Activated CD8-positive, alpha-beta T cell treated with anti-CD3 and anti-CD28 coated beads for 36 hours (primary cell): ENCODE results near the gene HMG20B. TPM values are rescaled to one million over a fixed set of nuclear protein-coding genes. Genes with fewer than 3 reads are reported as not detected.

Experiments used
- ATAC-seq: fragments of 200-7000 bp; cut with Tn5 transposase; one replicate; pipeline ENCODE4 v1.10.0; 2021; ENCODE audit warnings: mild to moderate bottlenecking, moderate library complexity
- CTCF ChIA-PET: fragments of 350-600 bp; sonication (Branson Sonifier 250); formaldehyde crosslinking; loops from one replicate; lab custom pipeline; 2021; ENCODE audit warnings: antibody characterized with exemption; lab: Charles Lee
- POLR2A ChIA-PET: fragments of 350-600 bp; sonication (Branson Sonifier 250); formaldehyde crosslinking; loops from one replicate; lab custom pipeline; 2021; ENCODE audit warnings: antibody characterized with exemption; lab: Charles Lee
- DNase-seq: peaks from one replicate; pipeline ENCODE4 v3.0.0-alpha.2; 2020
- H3K27ac Mint-ChIP-seq: one replicate; pipeline ENCODE4 v1.8.0; 2021; ENCODE audit warnings: mild to moderate bottlenecking, mixed read lengths
- H3K27me3 Mint-ChIP-seq: one replicate; pipeline ENCODE4 v1.8.0; 2021; ENCODE audit warnings: mixed read lengths
- H3K36me3 Mint-ChIP-seq: one replicate; pipeline ENCODE4 v1.8.0; 2021; ENCODE audit warnings: low read depth, mixed read lengths
- H3K4me1 Mint-ChIP-seq: one replicate; pipeline ENCODE4 v1.8.0; 2021; ENCODE audit warnings: low read depth, mixed read lengths
- H3K4me3 Mint-ChIP-seq: one replicate; pipeline ENCODE4 v1.8.0; 2021; ENCODE audit warnings: mild to moderate bottlenecking, moderate library complexity, mixed read lengths
- H3K9me3 Mint-ChIP-seq: one replicate; pipeline ENCODE4 v1.8.0; 2021; ENCODE audit warnings: mixed read lengths
- intact Hi-C: fragments of 100-400 bp; cut with micrococcal nuclease; formaldehyde crosslinking; loops from one replicate; pipeline ENCODE4 v1.10.0; 2022
- total RNA-seq, 2 experiments: library from RNA; stranded (reverse); gene quantifications; one replicate each; pipeline ENCODE4 v1.2.3, GENCODE V29; 2021
- TF ChIP-seq, protein P1 (sequence below): fragments of 200-600 bp; IDR thresholded peaks from one replicate; pipeline ENCODE4 v1.8.0; 2022; ENCODE audit warnings: antibody characterized with exemption, mild to moderate bottlenecking

The HMG20B gene
- total RNA-seq, 2 experiments from 2014 or later, result 42.7 to 47.3 TPM

GRCh38 chr19:3539756-3540118 is 33.0 kb upstream of the HMG20B start:
- H3K4me3 Mint-ChIP-seq, result no peak overlapping the region
- H3K27me3 Mint-ChIP-seq, result no peaks in the 10 kb centered on the region
- ChIA-PET CTCF (no interaction called here), POLR2A (interaction anchor here (1.8 kb wide), 1 partner anchor 15 kb away, joined by 6 read pairs; no protein-coding TSS in a partner anchor)
- ATAC-seq (no peak), DNase-seq (no peak)
- H3K27ac Mint-ChIP-seq, result no peak overlapping the region
- no peaks in the 10 kb centered on the region for H3K4me1 Mint-ChIP-seq
- intact Hi-C loops, result no loop called here
- H3K36me3 Mint-ChIP-seq, result peaks cover 16% of the 10 kb centered on the region
- peaks cover 2% of the 10 kb centered on the region for H3K9me3 Mint-ChIP-seq
- TF ChIP-seq, protein P1, sequence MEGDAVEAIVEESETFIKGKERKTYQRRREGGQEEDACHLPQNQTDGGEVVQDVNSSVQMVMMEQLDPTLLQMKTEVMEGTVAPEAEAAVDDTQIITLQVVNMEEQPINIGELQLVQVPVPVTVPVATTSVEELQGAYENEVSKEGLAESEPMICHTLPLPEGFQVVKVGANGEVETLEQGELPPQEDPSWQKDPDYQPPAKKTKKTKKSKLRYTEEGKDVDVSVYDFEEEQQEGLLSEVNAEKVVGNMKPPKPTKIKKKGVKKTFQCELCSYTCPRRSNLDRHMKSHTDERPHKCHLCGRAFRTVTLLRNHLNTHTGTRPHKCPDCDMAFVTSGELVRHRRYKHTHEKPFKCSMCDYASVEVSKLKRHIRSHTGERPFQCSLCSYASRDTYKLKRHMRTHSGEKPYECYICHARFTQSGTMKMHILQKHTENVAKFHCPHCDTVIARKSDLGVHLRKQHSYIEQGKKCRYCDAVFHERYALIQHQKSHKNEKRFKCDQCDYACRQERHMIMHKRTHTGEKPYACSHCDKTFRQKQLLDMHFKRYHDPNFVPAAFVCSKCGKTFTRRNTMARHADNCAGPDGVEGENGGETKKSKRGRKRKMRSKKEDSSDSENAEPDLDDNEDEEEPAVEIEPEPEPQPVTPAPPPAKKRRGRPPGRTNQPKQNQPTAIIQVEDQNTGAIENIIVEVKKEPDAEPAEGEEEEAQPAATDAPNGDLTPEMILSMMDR, result no peak

- Mint-ChIP-seq H3K4me1 (peaks cover 12% of the 10 kb centered on the region), H3K4me3 (no peak overlapping the region), H3K27me3 (no peaks in the 10 kb centered on the region), H3K27ac (no peak overlapping the region), H3K9me3 (peaks cover 2% of the 10 kb centered on the region), H3K36me3 (peaks cover 20% of the 10 kb centered on the region)
- DNase-seq (no peak), ATAC-seq (no peak)
- TF ChIP-seq, protein P1, result no peak
- CTCF ChIA-PET, result no interaction called here
- POLR2A ChIA-PET, result no interaction called here
- intact Hi-C loops, result no loop called here
These were observed 29.3 kb upstream of the HMG20B start for GRCh38 chr19:3543150-3544057.

GRCh38 chr19:3544058-3544376 is 28.7 kb upstream of the HMG20B start:
- TF ChIP-seq, protein P1, result no peak
- POLR2A ChIA-PET, result no interaction called here
- CTCF ChIA-PET, result interaction anchor here (0.8 to 4.2 kb wide), 4 partner anchors 13 to 144 kb away, joined by 3 to 56 read pairs (median 3); partner anchors contain the start of gene MFSD12
- no peak overlapping the region for H3K4me3 Mint-ChIP-seq
- DNase-seq, result no peak
- H3K4me1 Mint-ChIP-seq, result peaks cover 12% of the 10 kb centered on the region
- peaks cover 2% of the 10 kb centered on the region for H3K9me3 Mint-ChIP-seq
- no peak for ATAC-seq
- no peak overlapping the region for H3K27ac Mint-ChIP-seq
- H3K27me3 Mint-ChIP-seq, result no peaks in the 10 kb centered on the region
- H3K36me3 Mint-ChIP-seq, result peaks cover 17% of the 10 kb centered on the region
- intact Hi-C loops, result no loop called here

GRCh38 chr19:3544742-3545668 is 27.7 kb upstream of the HMG20B start:
- no peak overlapping the region for H3K4me3 Mint-ChIP-seq
- DNase-seq, result peak; percentile 85
- H3K9me3 Mint-ChIP-seq, result no peaks in the 10 kb centered on the region
- TF ChIP-seq, protein P1, result peak; percentile 96
- peak overlapping the region; percentile 73 for H3K27ac Mint-ChIP-seq
- ChIA-PET POLR2A (interaction anchor here (0.7 to 1.2 kb wide), 3 partner anchors 11 to 39 kb away, joined by 3 to 8 read pairs (median 4); partner anchors contain the start of genes FZR1, HMG20B and MFSD12), CTCF (interaction anchor here (0.5 to 4.2 kb wide), 18 partner anchors 12 to 695 kb away, joined by 3 to 56 read pairs (median 4); partner anchors contain the start of genes DOHH, GIPC3 and MFSD12)
- H3K4me1 Mint-ChIP-seq, result peaks cover 12% of the 10 kb centered on the region
- no peaks in the 10 kb centered on the region for H3K27me3 Mint-ChIP-seq
- peak; percentile 87 for ATAC-seq
- H3K36me3 Mint-ChIP-seq, result peaks cover 10% of the 10 kb centered on the region
- intact Hi-C loops, result no loop called here
